Measurements from ENCODE around the gene SFXN4.

- TF ChIP-seq CTCF (IDR thresholded peaks at IDR 0.05) = no peak
- no peak for TF ChIP-seq POLR2A (IDR thresholded peaks at IDR 0.05)
These were observed 44.3 kb upstream of the SFXN4 start for GRCh38 chr10:119209736-119210355.
